Measurements from ENCODE around the gene PDE6B. TPM values are rescaled to one million over a fixed set of nuclear protein-coding genes. Genes with fewer than 3 reads are reported as not detected.
"Not testable (repeated sequence)": the region's sequence is repeated elsewhere in the genome, so short reads cannot be mapped to it uniquely, and the experiment has no call there.

PDE6B gene
- total RNA-seq, 4 donors from 2014 or later, result 0.98 to 1.3 TPM; not detected in 2

GRCh38 chr4:583820-584219, 41.6 kb upstream of the PDE6B start:
- DNase-seq (ENCODE audit: low spot score in 2 of 2), result no peak
- peaks cover 0 to 29% (median 3%) of the 10 kb centered on the region in 4 donors for H3K9me3 ChIP-seq
- peaks cover 0 to 13% of the 10 kb centered on the region in 2 donors for H3K27me3 ChIP-seq
- no peaks in the 10 kb centered on the region for H3K36me3 ChIP-seq
- H3K4me1 ChIP-seq, result no peaks in the 10 kb centered on the region
- H3K27ac ChIP-seq, result no peak overlapping the region
- WGBS, 2 donors, result 92 to 99% methylated on average over 2 of the region's 2 CpGs
- H3K4me3 ChIP-seq, result no peak overlapping the region
- TF ChIP-seq CTCF (IDR thresholded peaks at IDR 0.05) (no peak), POLR2A (IDR thresholded peaks at IDR 0.05) (no peak), EP300 (IDR thresholded peaks at IDR 0.05) (no peak)

- no peak for DNase-seq (ENCODE audit: low spot score in 2 of 2)
Observed at GRCh38 chr4:587671-588350, 37.6 kb upstream of the PDE6B start.

GRCh38 chr4:588351-588849, 37.0 kb upstream of the PDE6B start:
- H3K4me3 ChIP-seq, result no peak overlapping the region
- no peak overlapping the region for H3K27ac ChIP-seq
- H3K27me3 ChIP-seq, result no peaks in the 10 kb centered on the region
- no peaks in the 10 kb centered on the region for H3K36me3 ChIP-seq
- H3K9me3 ChIP-seq, result peaks cover 0 to 44% (median 3%) of the 10 kb centered on the region in 4 donors
- no peaks in the 10 kb centered on the region for H3K4me1 ChIP-seq
- 75 to 90% methylated on average over 34 to 36 of the region's 36 CpGs for WGBS, 2 donors
- DNase-seq (ENCODE audit: low spot score in 2 of 2), result no peak
- TF ChIP-seq EP300 (IDR thresholded peaks at IDR 0.05), result no peak

More at GRCh38 chr4:587671-588350, 37.6 kb upstream of the PDE6B start:
- no peak for TF ChIP-seq EP300 (IDR thresholded peaks at IDR 0.05)
- no peaks in the 10 kb centered on the region for H3K36me3 ChIP-seq
- H3K4me1 ChIP-seq, result no peaks in the 10 kb centered on the region
- H3K4me3 ChIP-seq, result no peak overlapping the region
- no peak overlapping the region for H3K27ac ChIP-seq
- 85% methylated on average over 25 of the region's 25 CpGs for WGBS, 2 donors
- H3K27me3 ChIP-seq, result no peaks in the 10 kb centered on the region
- peaks cover 0 to 45% (median 3%) of the 10 kb centered on the region in 4 donors for H3K9me3 ChIP-seq

- no peak for DNase-seq (ENCODE audit: low spot score in 2 of 2)
- Histone ChIP-seq H3K4me3 (no peak overlapping the region), H3K27ac (no peak overlapping the region), H3K4me1 (no peaks in the 10 kb centered on the region), H3K36me3 (no peaks in the 10 kb centered on the region), H3K27me3 (no peaks in the 10 kb centered on the region), H3K9me3 (peaks cover 0 to 44% (median 0%) of the 10 kb centered on the region in 4 donors)
- TF ChIP-seq POLR2A (IDR thresholded peaks at IDR 0.05), result no peak
- no peak for TF ChIP-seq EP300 (IDR thresholded peaks at IDR 0.05)
- WGBS, 2 donors, result 83 to 86% methylated on average over 16 of the region's 16 CpGs
Observed at GRCh38 chr4:589219-589963, 36.0 kb upstream of the PDE6B start.

- Histone ChIP-seq H3K4me3 (no peak overlapping the region), H3K27ac (no peak overlapping the region), H3K9me3 (peaks cover 0 to 42% (median 0%) of the 10 kb centered on the region in 4 donors), H3K36me3 (no peaks in the 10 kb centered on the region), H3K27me3 (no peaks in the 10 kb centered on the region), H3K4me1 (no peaks in the 10 kb centered on the region)
- 93 to 94% methylated on average over 12 of the region's 12 CpGs for WGBS, 2 donors
- no peak for TF ChIP-seq EP300 (IDR thresholded peaks at IDR 0.05)
- no peak for TF ChIP-seq POLR2A (IDR thresholded peaks at IDR 0.05)
- TF ChIP-seq CTCF (IDR thresholded peaks at IDR 0.05), result no peak
- no peak for DNase-seq (ENCODE audit: low spot score in 2 of 2)
Observed at GRCh38 chr4:590313-590841, 35.0 kb upstream of the PDE6B start.

GRCh38 chr4:592178-592577, 33.2 kb upstream of the PDE6B start:
- H3K9me3 ChIP-seq, result peaks cover 0 to 38% (median 0%) of the 10 kb centered on the region in 4 donors
- H3K4me1 ChIP-seq; H3K27me3 ChIP-seq; H3K27ac ChIP-seq; DNase-seq (ENCODE audit: low spot score in 2 of 2); H3K36me3 ChIP-seq; H3K4me3 ChIP-seq: not testable (repeated sequence)
- WGBS, 2 donors, result 76 to 82% methylated on average over 13 of the region's 13 CpGs
